HepG2 (cell line): Measurements from ENCODE around the gene HIRA. TPM values are rescaled to one million over a fixed set of nuclear protein-coding genes. Genes with fewer than 3 reads are reported as not detected.

Experiments used
- CAMTA2 ChIP-seq: sonication (generic); formaldehyde crosslinking; IDR thresholded peaks from 2 replicates; pipeline ENCODE4 v1.4.0; 2020; ENCODE audit warnings: mild to moderate bottlenecking, missing genetic modification reagents, borderline replicate concordance
- GPN1 ChIP-seq: sonication (generic); formaldehyde crosslinking; IDR thresholded peaks from 2 replicates; pipeline ENCODE4 v1.5.1; 2020; ENCODE audit warnings: missing genetic modification reagents, borderline replicate concordance
- ISX ChIP-seq: sonication (generic); formaldehyde crosslinking; conservative IDR thresholded peaks from 2 replicates; pipeline ENCODE4 v1.5.0; 2020; ENCODE audit warnings: missing genetic modification reagents
- KDM1A ChIP-seq: IDR thresholded peaks from 2 replicates; pipeline ENCODE4 v1.6.1; 2016; ENCODE audit warnings: missing compliant biosample characterization
- MXI1 ChIP-seq: IDR thresholded peaks from 3 replicates; pipeline ENCODE4 v1.6.1; 2012; ENCODE audit warnings: low read depth, low read length, inconsistent platforms, borderline replicate concordance
- NFATC3 ChIP-seq: sonication (generic); formaldehyde crosslinking; IDR thresholded peaks from 2 replicates; pipeline ENCODE4 v1.5.1; 2020; ENCODE audit warnings: mild to moderate bottlenecking, missing genetic modification reagents
- NKX3-1 ChIP-seq: sonication (generic); formaldehyde crosslinking; IDR thresholded peaks from 2 replicates; pipeline ENCODE4 v1.5.0; 2020; ENCODE audit warnings: missing genetic modification reagents
- SRSF9 ChIP-seq: fragments of 200-400 bp; formaldehyde crosslinking; IDR thresholded peaks from 2 replicates; pipeline ENCODE4 v1.6.1; 2018; ENCODE audit warnings: borderline replicate concordance, mild to moderate bottlenecking, low read depth, low read length; ENCODE audit not compliant: insufficient read depth, poor library complexity, severe bottlenecking
- U2AF1 ChIP-seq: fragments of 200-400 bp; formaldehyde crosslinking; optimal IDR thresholded peaks from 2 replicates; pipeline ENCODE3; 2017; ENCODE audit warnings: mild to moderate bottlenecking, low read depth, low read length
- XBP1 ChIP-seq: sonication (generic); formaldehyde crosslinking; IDR thresholded peaks from 2 replicates; pipeline ENCODE4 v1.5.0; 2020; ENCODE audit warnings: missing genetic modification reagents
- ZBTB1 ChIP-seq: sonication (generic); formaldehyde crosslinking; IDR thresholded peaks from 2 replicates; pipeline ENCODE4 v1.4.0; 2020; ENCODE audit warnings: missing genetic modification reagents, borderline replicate concordance
- ZFX ChIP-seq: sonication (generic); formaldehyde crosslinking; IDR thresholded peaks from 2 replicates; pipeline ENCODE4 v1.4.0; 2020; ENCODE audit warnings: mild to moderate bottlenecking, low read depth, missing genetic modification reagents, moderate library complexity
- ZNF850 ChIP-seq: sonication (generic); formaldehyde crosslinking; conservative IDR thresholded peaks from 2 replicates; pipeline ENCODE4 v1.9.0; 2021; ENCODE audit warnings: mild to moderate bottlenecking, missing genetic modification reagents
- polyA plus RNA-seq, 8 experiments: library from polyadenylated mRNA; depleted of rRNA in 3 of 8; stranded (reverse) in 7 of 8; unstranded in 1 of 8; fragments of >200 nt; fragmentation: Illumina TruSeq in 4 of 8; extraction: Trizol in 4 of 8; gene quantifications; 2 replicates each; pipeline versions ENCODE4 v1.2.1 to v1.2.3, GENCODE V29; 2011 to 2016; ENCODE audit warnings: low read depth in 4 of 8, missing spikeins in 1 of 8, mixed read lengths in 1 of 8; ENCODE audit not compliant: insufficient read depth in 1 of 8
- total RNA-seq, 5 experiments: library from RNA; depleted of rRNA; stranded (reverse); fragments of >200 nt; fragmentation: Illumina TruSeq; extraction: Trizol; gene quantifications; 2 replicates each; pipeline ENCODE4 v1.2.3, GENCODE V29; 2016; ENCODE audit warnings: low read depth in 1 of 5
- TF ChIP-seq, protein P1 (sequence below), 2 experiments: fragments of 450-650 bp in 1 of 2; sonication (generic) in 1 of 2; formaldehyde crosslinking in 1 of 2; IDR thresholded peaks; 2 replicates each; pipeline versions ENCODE4 v1.6.1 to v1.8.0; 2016 to 2022; ENCODE audit warnings: antibody characterized with exemption in 1 of 2, mild to moderate bottlenecking in 1 of 2, missing genetic modification reagents in 1 of 2
- TF ChIP-seq, protein P2 (sequence below): IDR thresholded peaks from 2 replicates; pipeline ENCODE4 v1.6.1; 2016; ENCODE audit warnings: low read depth
- TF ChIP-seq, protein P3 (sequence below): sonication (generic); formaldehyde crosslinking; IDR thresholded peaks from 2 replicates; pipeline ENCODE4 v1.4.0; 2020; ENCODE audit warnings: mild to moderate bottlenecking, missing genetic modification reagents
- TF ChIP-seq, protein P4 (sequence below): sonication (generic); formaldehyde crosslinking; IDR thresholded peaks from 2 replicates; pipeline ENCODE4 v1.5.0; 2020; ENCODE audit warnings: missing genetic modification reagents, mild to moderate bottlenecking, borderline replicate concordance

HIRA gene
- total and polyA plus RNA-seq, 2 of the 13 experiments (the other 11 are each of a cell fraction or from before 2014, with no cell fraction given): 21.5 to 29.2 TPM

DNA sequence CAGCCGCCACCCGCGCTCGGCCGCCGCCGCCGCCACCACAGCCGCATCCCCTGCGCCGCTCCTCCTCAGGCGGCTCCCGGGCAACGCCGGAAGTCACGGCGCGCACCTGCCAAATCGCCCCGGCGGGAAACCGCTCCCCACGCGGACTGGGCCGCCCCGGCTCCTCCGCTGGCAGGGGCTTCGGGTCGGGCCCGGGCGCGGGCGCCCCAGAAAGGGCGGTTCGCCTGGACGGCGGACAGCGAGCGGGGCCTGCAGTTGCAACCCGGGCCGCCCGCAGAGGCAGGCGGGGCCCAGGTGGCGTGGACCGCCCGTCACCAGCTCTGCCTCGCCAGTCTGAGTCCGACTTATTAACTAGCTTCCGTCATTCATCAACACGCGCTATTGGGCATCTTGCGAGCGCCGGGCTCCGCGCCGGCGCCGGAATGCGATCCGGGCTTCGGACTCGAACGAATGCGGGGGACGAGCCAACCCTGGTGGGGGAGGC, at the start of gene HIRA (continued):
- TF ChIP-seq, protein P1, sequence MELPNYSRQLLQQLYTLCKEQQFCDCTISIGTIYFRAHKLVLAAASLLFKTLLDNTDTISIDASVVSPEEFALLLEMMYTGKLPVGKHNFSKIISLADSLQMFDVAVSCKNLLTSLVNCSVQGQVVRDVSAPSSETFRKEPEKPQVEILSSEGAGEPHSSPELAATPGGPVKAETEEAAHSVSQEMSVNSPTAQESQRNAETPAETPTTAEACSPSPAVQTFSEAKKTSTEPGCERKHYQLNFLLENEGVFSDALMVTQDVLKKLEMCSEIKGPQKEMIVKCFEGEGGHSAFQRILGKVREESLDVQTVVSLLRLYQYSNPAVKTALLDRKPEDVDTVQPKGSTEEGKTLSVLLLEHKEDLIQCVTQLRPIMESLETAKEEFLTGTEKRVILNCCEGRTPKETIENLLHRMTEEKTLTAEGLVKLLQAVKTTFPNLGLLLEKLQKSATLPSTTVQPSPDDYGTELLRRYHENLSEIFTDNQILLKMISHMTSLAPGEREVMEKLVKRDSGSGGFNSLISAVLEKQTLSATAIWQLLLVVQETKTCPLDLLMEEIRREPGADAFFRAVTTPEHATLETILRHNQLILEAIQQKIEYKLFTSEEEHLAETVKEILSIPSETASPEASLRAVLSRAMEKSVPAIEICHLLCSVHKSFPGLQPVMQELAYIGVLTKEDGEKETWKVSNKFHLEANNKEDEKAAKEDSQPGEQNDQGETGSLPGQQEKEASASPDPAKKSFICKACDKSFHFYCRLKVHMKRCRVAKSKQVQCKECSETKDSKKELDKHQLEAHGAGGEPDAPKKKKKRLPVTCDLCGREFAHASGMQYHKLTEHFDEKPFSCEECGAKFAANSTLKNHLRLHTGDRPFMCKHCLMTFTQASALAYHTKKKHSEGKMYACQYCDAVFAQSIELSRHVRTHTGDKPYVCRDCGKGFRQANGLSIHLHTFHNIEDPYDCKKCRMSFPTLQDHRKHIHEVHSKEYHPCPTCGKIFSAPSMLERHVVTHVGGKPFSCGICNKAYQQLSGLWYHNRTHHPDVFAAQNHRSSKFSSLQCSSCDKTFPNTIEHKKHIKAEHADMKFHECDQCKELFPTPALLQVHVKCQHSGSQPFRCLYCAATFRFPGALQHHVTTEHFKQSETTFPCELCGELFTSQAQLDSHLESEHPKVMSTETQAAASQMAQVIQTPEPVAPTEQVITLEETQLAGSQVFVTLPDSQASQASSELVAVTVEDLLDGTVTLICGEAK (IDR thresholded peaks at IDR 0.05): no peak
- TF ChIP-seq, protein P1 (CRISPR knock-in tag; IDR thresholded peaks at IDR 0.05): no peak; the same call in 1 of the 2 replicates
- no peak; the same call in 1 of the 2 replicates for TF ChIP-seq NKX3-1 (CRISPR knock-in tag)
- TF ChIP-seq SRSF9: no peak
- TF ChIP-seq MXI1: peak; percentile 54; the same call in 1 of the 3 replicates
- no peak for TF ChIP-seq GPN1 (CRISPR knock-in tag)
- peak; percentile 53; the same call in 1 of the 2 replicates for TF ChIP-seq ZFX (CRISPR knock-in tag)
- TF ChIP-seq NFATC3 (CRISPR knock-in tag): no peak
- TF ChIP-seq CAMTA2: no peak
- TF ChIP-seq ZNF850: no peak
- TF ChIP-seq, protein P2, sequence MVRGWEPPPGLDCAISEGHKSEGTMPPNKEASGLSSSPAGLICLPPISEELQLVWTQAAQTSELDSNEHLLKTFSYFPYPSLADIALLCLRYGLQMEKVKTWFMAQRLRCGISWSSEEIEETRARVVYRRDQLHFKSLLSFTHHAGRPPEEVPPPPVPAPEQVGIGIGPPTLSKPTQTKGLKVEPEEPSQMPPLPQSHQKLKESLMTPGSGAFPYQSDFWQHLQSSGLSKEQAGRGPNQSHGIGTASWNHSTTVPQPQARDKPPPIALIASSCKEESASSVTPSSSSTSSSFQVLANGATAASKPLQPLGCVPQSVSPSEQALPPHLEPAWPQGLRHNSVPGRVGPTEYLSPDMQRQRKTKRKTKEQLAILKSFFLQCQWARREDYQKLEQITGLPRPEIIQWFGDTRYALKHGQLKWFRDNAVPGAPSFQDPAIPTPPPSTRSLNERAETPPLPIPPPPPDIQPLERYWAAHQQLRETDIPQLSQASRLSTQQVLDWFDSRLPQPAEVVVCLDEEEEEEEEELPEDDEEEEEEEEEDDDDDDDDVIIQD (CRISPR knock-in tag): no peak
- TF ChIP-seq, protein P3, sequence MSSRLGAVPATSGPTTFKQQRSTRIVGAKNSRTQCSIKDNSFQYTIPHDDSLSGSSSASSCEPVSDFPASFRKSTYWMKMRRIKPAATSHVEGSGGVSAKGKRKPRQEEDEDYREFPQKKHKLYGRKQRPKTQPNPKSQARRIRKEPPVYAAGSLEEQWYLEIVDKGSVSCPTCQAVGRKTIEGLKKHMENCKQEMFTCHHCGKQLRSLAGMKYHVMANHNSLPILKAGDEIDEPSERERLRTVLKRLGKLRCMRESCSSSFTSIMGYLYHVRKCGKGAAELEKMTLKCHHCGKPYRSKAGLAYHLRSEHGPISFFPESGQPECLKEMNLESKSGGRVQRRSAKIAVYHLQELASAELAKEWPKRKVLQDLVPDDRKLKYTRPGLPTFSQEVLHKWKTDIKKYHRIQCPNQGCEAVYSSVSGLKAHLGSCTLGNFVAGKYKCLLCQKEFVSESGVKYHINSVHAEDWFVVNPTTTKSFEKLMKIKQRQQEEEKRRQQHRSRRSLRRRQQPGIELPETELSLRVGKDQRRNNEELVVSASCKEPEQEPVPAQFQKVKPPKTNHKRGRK (CRISPR knock-in tag): no peak
- TF ChIP-seq U2AF1: no peak
- no peak for TF ChIP-seq ZBTB1 (CRISPR knock-in tag)
- no peak for TF ChIP-seq XBP1
- TF ChIP-seq KDM1A (CRISPR knock-in tag): 0 out of 2 replicates have a peak, but pooled peaks have one; percentile 33
- TF ChIP-seq, protein P4, sequence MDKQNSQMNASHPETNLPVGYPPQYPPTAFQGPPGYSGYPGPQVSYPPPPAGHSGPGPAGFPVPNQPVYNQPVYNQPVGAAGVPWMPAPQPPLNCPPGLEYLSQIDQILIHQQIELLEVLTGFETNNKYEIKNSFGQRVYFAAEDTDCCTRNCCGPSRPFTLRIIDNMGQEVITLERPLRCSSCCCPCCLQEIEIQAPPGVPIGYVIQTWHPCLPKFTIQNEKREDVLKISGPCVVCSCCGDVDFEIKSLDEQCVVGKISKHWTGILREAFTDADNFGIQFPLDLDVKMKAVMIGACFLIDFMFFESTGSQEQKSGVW (CRISPR knock-in tag): no peak
- no peak; the same call in 1 of the 2 replicates for TF ChIP-seq ISX
